Adipocyte (in vitro differentiated cells): Measurements from ENCODE around the gene RACK1.

Experiments
- DNase-seq: peaks from one replicate; pipeline ENCODE4 v3.0.0-alpha.2; 2015; ENCODE audit warnings: low read depth
- H3K27me3 ChIP-seq: replicated peaks from 2 replicates; pipeline ENCODE4 v1.7.0; 2013; ENCODE audit warnings: mild to moderate bottlenecking, low read length, moderate library complexity; ENCODE audit not compliant: control insufficient read depth, insufficient read depth
- H3K36me3 ChIP-seq: 2 replicates; pipeline ENCODE4 v1.7.0; 2013; ENCODE audit warnings: low read length, mild to moderate bottlenecking, moderate library complexity; ENCODE audit not compliant: control insufficient read depth, insufficient read depth, severe bottlenecking
- H3K4me1 ChIP-seq: 2 replicates; pipeline ENCODE4 v1.7.0; 2013; ENCODE audit warnings: mild to moderate bottlenecking, low read length, moderate library complexity; ENCODE audit not compliant: control insufficient read depth, insufficient read depth
- H3K4me3 ChIP-seq: 2 replicates; pipeline ENCODE4 v1.7.0; 2013; ENCODE audit warnings: mild to moderate bottlenecking, low read length, moderate library complexity
- H3K9ac ChIP-seq: 2 replicates; pipeline ENCODE4 v1.7.0; 2013; ENCODE audit warnings: mild to moderate bottlenecking, low read length, moderate library complexity
- H3K9me3 ChIP-seq: 2 replicates; pipeline ENCODE4 v1.7.0; 2013; ENCODE audit warnings: mild to moderate bottlenecking, low read length, moderate library complexity; ENCODE audit not compliant: control insufficient read depth

Gene RACK1

GRCh38 chr5:181189962-181190710 lies 53.6 kb downstream of the RACK1 start:
- H3K9ac ChIP-seq, result peak overlapping the region; percentile 88
- no peaks in the 10 kb centered on the region for H3K27me3 ChIP-seq
- no peaks in the 10 kb centered on the region for H3K9me3 ChIP-seq
- H3K4me3 ChIP-seq, result peak overlapping the region; percentile 98
- peak; percentile 44 for DNase-seq
- no peaks in the 10 kb centered on the region for H3K36me3 ChIP-seq
- H3K4me1 ChIP-seq, result peaks cover 21% of the 10 kb centered on the region

GRCh38 chr5:181189363-181189961 lies 54.2 kb downstream of the RACK1 start:
- peak; percentile 73 for DNase-seq
- Histone ChIP-seq H3K9me3 (no peaks in the 10 kb centered on the region), H3K4me3 (peak overlapping the region; percentile 98), H3K36me3 (no peaks in the 10 kb centered on the region), H3K27me3 (no peaks in the 10 kb centered on the region), H3K9ac (peak overlapping the region; percentile 88), H3K4me1 (peaks cover 21% of the 10 kb centered on the region)

- Histone ChIP-seq H3K4me1 (peaks cover 21% of the 10 kb centered on the region), H3K9ac (peak overlapping the region; percentile 88), H3K27me3 (no peaks in the 10 kb centered on the region), H3K4me3 (peak overlapping the region; percentile 98), H3K9me3 (no peaks in the 10 kb centered on the region), H3K36me3 (no peaks in the 10 kb centered on the region)
- peak; percentile 87 for DNase-seq
Observed at GRCh38 chr5:181188700-181189362, 54.9 kb downstream of the RACK1 start.

GRCh38 chr5:181187500-181188213 lies 56.0 kb downstream of the RACK1 start:
- H3K27me3 ChIP-seq, result no peaks in the 10 kb centered on the region
- H3K4me3 ChIP-seq, result peak overlapping the region; percentile 72
- DNase-seq, result peak; percentile 91
- H3K4me1 ChIP-seq, result peaks cover 21% of the 10 kb centered on the region
- no peaks in the 10 kb centered on the region for H3K9me3 ChIP-seq
- H3K9ac ChIP-seq, result no peak overlapping the region
- H3K36me3 ChIP-seq, result no peaks in the 10 kb centered on the region

- Histone ChIP-seq H3K27me3 (no peaks in the 10 kb centered on the region), H3K4me1 (peaks cover 16% of the 10 kb centered on the region), H3K36me3 (no peaks in the 10 kb centered on the region), H3K9ac (no peak overlapping the region), H3K9me3 (no peaks in the 10 kb centered on the region), H3K4me3 (peak overlapping the region; percentile 35)
- DNase-seq, result peak; percentile 40
Observed at GRCh38 chr5:181186986-181187499, 56.7 kb downstream of the RACK1 start.
